PFSK-1 (cell line): Measurements from ENCODE around the gene AASDH.

Source experiments
- FOXP2 ChIP-seq: optimal IDR thresholded peaks from 2 replicates; pipeline ENCODE3; 2011; ENCODE audit warnings: borderline replicate concordance, control low read depth, inconsistent platforms; ENCODE audit not compliant: insufficient read depth; ENCODE audit errors: extremely low read length, extremely low read depth
- POLR2AphosphoS5 ChIP-seq: IDR thresholded peaks from 2 replicates; pipeline ENCODE4 v1.6.1; 2012; ENCODE audit warnings: low read depth, mild to moderate bottlenecking, control low read depth, low read length, moderate library complexity
- SIN3A ChIP-seq: IDR thresholded peaks from 2 replicates; pipeline ENCODE4 v1.6.1; 2012; ENCODE audit warnings: mild to moderate bottlenecking, low read length, moderate library complexity, borderline replicate concordance; ENCODE audit not compliant: insufficient read depth
- TAF1 ChIP-seq: IDR thresholded peaks from 2 replicates; pipeline ENCODE4 v1.6.1; 2012; ENCODE audit warnings: low read length, control low read depth, borderline replicate concordance; ENCODE audit not compliant: insufficient read depth
- TF ChIP-seq, protein P1 (sequence below), 2 experiments: IDR thresholded peaks; 2 replicates each; pipeline versions ENCODE4 v1.6.1 to v1.8.0; 2011 to 2012; ENCODE audit warnings: low read depth in 2 of 2, low read length in 2 of 2, control low read depth in 1 of 2, inconsistent platforms in 1 of 2, mild to moderate bottlenecking in 1 of 2, moderate library complexity in 1 of 2; ENCODE audit not compliant: insufficient read depth in 1 of 2

DNA sequence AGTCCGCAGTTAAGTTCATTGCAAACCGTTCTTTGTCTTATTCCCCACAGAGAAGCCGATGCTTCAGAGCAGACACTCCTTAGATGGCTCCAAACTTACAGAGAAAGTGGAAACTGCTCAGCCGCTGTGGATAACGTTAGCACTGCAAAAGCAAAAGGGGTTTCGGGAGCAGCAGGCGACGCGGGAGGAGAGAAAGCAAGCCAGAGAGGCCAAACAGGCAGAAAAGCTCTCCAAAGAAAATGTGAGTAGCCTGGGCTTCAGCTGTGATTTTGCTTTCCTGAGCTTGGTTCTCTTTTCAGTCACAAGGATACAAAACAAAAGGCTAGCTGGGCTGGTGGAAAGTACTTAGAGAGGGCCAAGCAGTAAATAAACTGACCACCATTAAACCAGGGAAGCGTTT, 64.0 kb downstream of the AASDH start:
- TF ChIP-seq POLR2AphosphoS5 (no peak), SIN3A (no peak), TAF1 (no peak), FOXP2 (no peak)
- TF ChIP-seq, protein P1, sequence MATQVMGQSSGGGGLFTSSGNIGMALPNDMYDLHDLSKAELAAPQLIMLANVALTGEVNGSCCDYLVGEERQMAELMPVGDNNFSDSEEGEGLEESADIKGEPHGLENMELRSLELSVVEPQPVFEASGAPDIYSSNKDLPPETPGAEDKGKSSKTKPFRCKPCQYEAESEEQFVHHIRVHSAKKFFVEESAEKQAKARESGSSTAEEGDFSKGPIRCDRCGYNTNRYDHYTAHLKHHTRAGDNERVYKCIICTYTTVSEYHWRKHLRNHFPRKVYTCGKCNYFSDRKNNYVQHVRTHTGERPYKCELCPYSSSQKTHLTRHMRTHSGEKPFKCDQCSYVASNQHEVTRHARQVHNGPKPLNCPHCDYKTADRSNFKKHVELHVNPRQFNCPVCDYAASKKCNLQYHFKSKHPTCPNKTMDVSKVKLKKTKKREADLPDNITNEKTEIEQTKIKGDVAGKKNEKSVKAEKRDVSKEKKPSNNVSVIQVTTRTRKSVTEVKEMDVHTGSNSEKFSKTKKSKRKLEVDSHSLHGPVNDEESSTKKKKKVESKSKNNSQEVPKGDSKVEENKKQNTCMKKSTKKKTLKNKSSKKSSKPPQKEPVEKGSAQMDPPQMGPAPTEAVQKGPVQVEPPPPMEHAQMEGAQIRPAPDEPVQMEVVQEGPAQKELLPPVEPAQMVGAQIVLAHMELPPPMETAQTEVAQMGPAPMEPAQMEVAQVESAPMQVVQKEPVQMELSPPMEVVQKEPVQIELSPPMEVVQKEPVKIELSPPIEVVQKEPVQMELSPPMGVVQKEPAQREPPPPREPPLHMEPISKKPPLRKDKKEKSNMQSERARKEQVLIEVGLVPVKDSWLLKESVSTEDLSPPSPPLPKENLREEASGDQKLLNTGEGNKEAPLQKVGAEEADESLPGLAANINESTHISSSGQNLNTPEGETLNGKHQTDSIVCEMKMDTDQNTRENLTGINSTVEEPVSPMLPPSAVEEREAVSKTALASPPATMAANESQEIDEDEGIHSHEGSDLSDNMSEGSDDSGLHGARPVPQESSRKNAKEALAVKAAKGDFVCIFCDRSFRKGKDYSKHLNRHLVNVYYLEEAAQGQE (IDR thresholded peaks at IDR 0.05; ENCODE audit: insufficient read depth in 1 of 2, low read depth in 2 of 2, low read length in 2 of 2): no peak
